Endothelial cell of umbilical vein (primary cell): ENCODE results near the gene LAD1.

Source experiments
- CTCF ChIP-seq, 2 donors: IDR thresholded peaks; 1 replicate in 1 of 2; 2 replicates in 1 of 2; pipeline ENCODE4 v1.5.1; 2011; ENCODE audit warnings: low read length in 2 of 2, mild to moderate bottlenecking in 2 of 2, moderate library complexity in 2 of 2, control low read depth in 1 of 2, inconsistent platforms in 1 of 2, low read depth in 1 of 2; ENCODE audit not compliant: insufficient read depth in 1 of 2; ENCODE audit errors: extremely low read depth in 1 of 2
- FOS ChIP-seq: IDR thresholded peaks from 2 replicates; pipeline ENCODE4 v1.6.1; 2011; ENCODE audit warnings: mild to moderate bottlenecking, low read length, moderate library complexity, borderline replicate concordance; ENCODE audit not compliant: insufficient read depth
- MAX ChIP-seq: IDR thresholded peaks from 2 replicates; pipeline ENCODE4 v1.6.1; 2011; ENCODE audit not compliant: insufficient read depth, insufficient read length
- POLR2A ChIP-seq: IDR thresholded peaks from 2 replicates; pipeline ENCODE4 v1.6.1; 2012; ENCODE audit warnings: low read depth, mild to moderate bottlenecking, control low read depth, low read length

GRCh38 chr1:201403359-201403758, 4.2 kb upstream of the LAD1 start:
- TF ChIP-seq POLR2A = no peak
- TF ChIP-seq FOS = no peak
- TF ChIP-seq CTCF (IDR thresholded peaks at IDR 0.05; ENCODE audit: extremely low read depth in 1 of 2, insufficient read depth in 1 of 2, low read depth in 1 of 2, low read length in 2 of 2) = no peak
- TF ChIP-seq MAX = no peak
